Activated naive CD8-positive, alpha-beta T cell treated with anti-CD3 and anti-CD28 coated beads for 36 hours (primary cell): ENCODE results near the gene COG2. TPM values are rescaled to one million over a fixed set of nuclear protein-coding genes. Genes with fewer than 3 reads are reported as not detected.
"Not testable (repeated sequence)": the region's sequence is repeated elsewhere in the genome, so short reads cannot be mapped to it uniquely, and the experiment has no call there.

ENCODE experiments used
- DNase-seq: peaks from one replicate; pipeline ENCODE4 v3.0.0; 2021
- H3K27ac Mint-ChIP-seq: one replicate; pipeline ENCODE4 v1.8.0; 2022; ENCODE audit warnings: mild to moderate bottlenecking, moderate library complexity, mixed read lengths
- H3K27me3 Mint-ChIP-seq: one replicate; pipeline ENCODE4 v1.8.0; 2022; ENCODE audit warnings: mild to moderate bottlenecking, mixed read lengths
- H3K36me3 Mint-ChIP-seq: one replicate; pipeline ENCODE4 v1.8.0; 2021; ENCODE audit warnings: mild to moderate bottlenecking, mixed read lengths
- H3K4me1 Mint-ChIP-seq: one replicate; pipeline ENCODE4 v1.8.0; 2021; ENCODE audit warnings: mixed read lengths
- H3K4me3 Mint-ChIP-seq: one replicate; pipeline ENCODE4 v1.8.0; 2022; ENCODE audit warnings: mild to moderate bottlenecking, moderate library complexity, mixed read lengths
- H3K9me3 Mint-ChIP-seq: one replicate; pipeline ENCODE4 v1.8.0; 2022; ENCODE audit warnings: mixed read lengths
- total RNA-seq, 2 experiments: library from RNA; stranded (reverse); gene quantifications; one replicate each; pipeline ENCODE4 v1.2.3, GENCODE V29; 2021

Gene COG2
- total RNA-seq, 2 experiments from 2014 or later: 41.0 to 41.7 TPM

- Mint-ChIP-seq H3K36me3 (peaks cover 21% of the 10 kb centered on the region), H3K27me3 (peaks cover 14% of the 10 kb centered on the region), H3K4me1 (peaks cover 41% of the 10 kb centered on the region), H3K9me3 (no peaks in the 10 kb centered on the region), H3K4me3 (peak overlapping the region; percentile 69), H3K27ac (no peak overlapping the region)
- peak; percentile 14 for DNase-seq
Measured at GRCh38 chr1:230641900-230642262, 400 bp upstream of the COG2 start.

DNA sequence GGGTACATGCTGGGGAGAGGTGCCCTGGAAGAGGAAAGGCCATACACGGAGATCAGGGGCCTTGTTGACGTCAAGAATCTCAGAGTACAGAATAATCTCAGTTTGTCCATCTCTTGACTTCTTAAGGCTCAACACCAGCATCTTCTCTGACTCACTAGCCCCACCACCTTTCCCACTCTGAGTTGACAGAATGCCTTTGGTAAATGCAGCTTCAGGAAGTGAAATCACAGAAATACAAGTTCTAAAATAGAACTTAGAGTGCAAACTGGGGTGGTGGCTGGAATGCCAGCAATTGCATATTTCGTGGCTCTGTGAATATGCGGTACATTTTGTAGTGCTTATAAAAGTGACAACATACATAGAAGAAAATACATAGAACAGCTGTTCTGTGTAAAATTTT lies 1.6 kb downstream of the COG2 start:
- Mint-ChIP-seq H3K4me1 (peaks cover 56% of the 10 kb centered on the region), H3K9me3 (no peaks in the 10 kb centered on the region), H3K27me3 (peaks cover 6% of the 10 kb centered on the region), H3K36me3 (peaks cover 27% of the 10 kb centered on the region), H3K27ac (no peak overlapping the region), H3K4me3 (peak overlapping the region; percentile 96)
- no peak for DNase-seq

DNA sequence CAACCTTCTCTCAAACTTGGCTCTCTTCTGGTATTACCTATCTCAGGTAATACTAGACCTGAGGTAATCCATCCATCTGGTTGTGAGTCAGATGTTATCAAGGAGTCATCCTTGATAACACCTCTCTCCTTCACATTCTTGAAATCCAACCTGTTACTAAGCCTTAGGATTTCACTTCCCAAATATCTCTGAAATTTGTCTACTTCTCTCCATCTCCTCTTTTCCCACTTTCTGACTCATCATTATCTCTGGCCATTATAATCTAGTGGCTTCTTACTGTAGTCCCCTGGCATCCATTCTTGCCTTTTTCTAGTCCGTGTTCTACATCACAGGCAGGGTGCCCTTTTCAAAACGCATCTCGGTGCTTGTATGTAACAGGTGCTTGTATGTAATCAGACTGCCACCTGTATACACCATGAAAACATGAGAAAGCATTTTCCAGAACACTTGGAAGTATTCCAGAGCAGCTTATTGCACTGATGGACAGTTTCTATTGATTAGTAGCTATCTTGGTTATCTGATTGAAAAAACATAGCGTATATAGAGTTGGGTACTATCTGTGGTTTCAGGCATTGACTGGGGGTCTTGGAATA lies 4.5 kb downstream of the COG2 start:
- no peak overlapping the region for H3K27ac Mint-ChIP-seq
- no peaks in the 10 kb centered on the region for H3K27me3 Mint-ChIP-seq
- H3K36me3 Mint-ChIP-seq: peaks cover 41% of the 10 kb centered on the region
- no peak overlapping the region for H3K4me3 Mint-ChIP-seq
- no peak for DNase-seq
- peaks cover 62% of the 10 kb centered on the region for H3K4me1 Mint-ChIP-seq
- no peaks in the 10 kb centered on the region for H3K9me3 Mint-ChIP-seq

DNA sequence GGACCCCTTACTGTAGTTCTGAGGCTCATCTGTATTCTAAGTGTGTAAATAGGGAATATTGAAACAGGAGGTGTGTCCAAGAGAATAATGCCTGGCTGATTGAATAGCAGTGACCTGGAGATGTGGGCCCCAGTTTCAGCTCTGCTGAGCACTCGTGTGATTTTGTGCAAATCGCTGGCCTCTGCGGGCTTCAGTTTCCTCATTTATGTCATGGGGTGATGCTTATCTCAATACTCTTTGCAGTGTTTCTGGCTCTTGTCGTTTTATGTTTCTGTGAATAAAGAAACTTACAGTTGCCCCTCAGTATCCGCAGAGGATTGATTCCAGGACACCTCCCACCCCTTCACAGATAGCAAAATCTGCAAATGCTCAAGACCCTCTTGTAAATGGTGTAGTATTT lies 5.0 kb downstream of the COG2 start:
- H3K27me3 Mint-ChIP-seq: no peaks in the 10 kb centered on the region
- no peaks in the 10 kb centered on the region for H3K9me3 Mint-ChIP-seq
- H3K4me3 Mint-ChIP-seq: no peak overlapping the region
- peaks cover 46% of the 10 kb centered on the region for H3K36me3 Mint-ChIP-seq
- no peak overlapping the region for H3K27ac Mint-ChIP-seq
- DNase-seq: no peak
- peaks cover 62% of the 10 kb centered on the region for H3K4me1 Mint-ChIP-seq

DNA sequence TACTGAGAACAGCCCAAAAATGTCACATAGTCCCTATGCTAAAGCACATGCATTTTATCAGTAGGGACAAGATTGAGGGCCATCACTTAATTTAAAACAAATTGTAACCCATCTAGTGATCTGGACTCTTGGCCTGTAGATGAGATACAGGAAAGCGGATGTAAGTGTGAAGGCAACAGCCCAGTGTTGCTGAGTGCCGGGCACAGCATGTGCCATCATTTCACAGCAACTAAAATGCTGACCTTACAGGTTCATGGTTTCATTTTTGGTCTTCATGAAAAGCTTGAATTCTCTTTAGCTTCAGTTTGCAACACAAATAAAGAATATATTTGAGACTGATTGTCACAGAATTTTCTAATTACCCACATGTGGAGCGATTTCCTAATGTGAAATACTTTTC lies 5.8 kb downstream of the COG2 start:
- Mint-ChIP-seq H3K4me3 (no peak overlapping the region), H3K27me3 (no peaks in the 10 kb centered on the region), H3K9me3 (no peaks in the 10 kb centered on the region), H3K4me1 (peaks cover 62% of the 10 kb centered on the region), H3K36me3 (peaks cover 48% of the 10 kb centered on the region), H3K27ac (no peak overlapping the region)
- no peak for DNase-seq

DNA sequence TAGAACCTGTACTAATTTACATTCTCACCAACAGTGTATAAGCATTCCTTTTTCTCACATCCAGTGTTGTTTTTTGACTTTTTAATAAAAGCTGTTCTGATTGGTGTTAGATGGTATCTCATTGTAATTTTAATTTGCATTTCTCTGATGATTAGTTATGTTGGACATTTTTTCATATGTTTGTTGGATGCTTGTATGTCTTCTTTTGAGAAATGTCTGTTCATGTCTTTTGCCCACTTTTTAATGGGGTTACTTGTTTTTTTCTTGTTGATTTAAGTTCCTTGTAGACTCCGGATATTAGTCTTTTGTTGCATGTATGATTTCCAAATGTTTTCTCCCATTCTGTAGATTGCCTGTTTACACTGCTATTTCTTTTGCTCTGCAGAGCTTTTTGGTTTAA lies 8.0 kb downstream of the COG2 start:
- H3K9me3 Mint-ChIP-seq: peaks cover 2% of the 10 kb centered on the region
- no peaks in the 10 kb centered on the region for H3K27me3 Mint-ChIP-seq
- H3K4me3 Mint-ChIP-seq: no peak overlapping the region
- H3K27ac Mint-ChIP-seq: no peak overlapping the region
- peaks cover 60% of the 10 kb centered on the region for H3K4me1 Mint-ChIP-seq
- H3K36me3 Mint-ChIP-seq: peaks cover 53% of the 10 kb centered on the region
- no peak for DNase-seq

DNA sequence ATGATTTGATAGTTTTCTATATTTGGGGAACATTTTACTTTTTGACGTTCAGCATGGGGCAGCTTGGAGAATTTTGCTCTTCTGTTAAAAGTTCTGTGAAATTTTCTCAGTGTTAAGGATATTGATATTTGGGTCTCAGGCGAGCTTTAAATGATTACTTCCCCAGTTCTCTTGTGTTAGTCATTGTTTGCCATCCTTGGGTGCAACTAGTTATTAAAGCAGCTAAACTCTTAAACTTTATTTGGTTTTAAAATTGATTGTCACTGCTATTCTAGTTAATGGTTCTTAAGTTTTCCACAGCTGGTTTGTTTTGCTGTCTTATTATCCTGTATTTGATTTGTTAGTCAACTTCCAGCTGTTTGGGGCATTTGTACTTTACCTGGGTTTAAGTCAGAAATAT lies 9.0 kb downstream of the COG2 start:
- Mint-ChIP-seq H3K27me3 (no peaks in the 10 kb centered on the region), H3K4me3 (no peak overlapping the region), H3K36me3 (peaks cover 50% of the 10 kb centered on the region), H3K27ac (no peak overlapping the region), H3K9me3 (peaks cover 2% of the 10 kb centered on the region), H3K4me1 (peaks cover 59% of the 10 kb centered on the region)
- no peak for DNase-seq

- H3K4me3 Mint-ChIP-seq, H3K27ac Mint-ChIP-seq, H3K27me3 Mint-ChIP-seq, H3K9me3 Mint-ChIP-seq, DNase-seq: not testable (repeated sequence)
- peaks cover 26% of the 10 kb centered on the region for H3K36me3 Mint-ChIP-seq
- peaks cover 36% of the 10 kb centered on the region for H3K4me1 Mint-ChIP-seq
Measured at GRCh38 chr1:230656719-230657118, 14.4 kb downstream of the COG2 start.

GRCh38 chr1:230658103-230658502 lies 15.8 kb downstream of the COG2 start:
- H3K27me3 Mint-ChIP-seq, DNase-seq, H3K9me3 Mint-ChIP-seq, H3K4me3 Mint-ChIP-seq, H3K27ac Mint-ChIP-seq: not testable (repeated sequence)
- Mint-ChIP-seq H3K4me1 (peaks cover 33% of the 10 kb centered on the region), H3K36me3 (peaks cover 21% of the 10 kb centered on the region)

- Mint-ChIP-seq H3K27me3 (no peaks in the 10 kb centered on the region), H3K9me3 (peaks cover 2% of the 10 kb centered on the region), H3K4me3 (no peak overlapping the region), H3K27ac (no peak overlapping the region), H3K36me3 (peaks cover 20% of the 10 kb centered on the region), H3K4me1 (peaks cover 31% of the 10 kb centered on the region)
- DNase-seq: no peak
Measured at GRCh38 chr1:230658691-230659090, 16.4 kb downstream of the COG2 start.

GRCh38 chr1:230661976-230662375 lies 19.7 kb downstream of the COG2 start:
- no peak for DNase-seq
- Mint-ChIP-seq H3K27me3 (no peaks in the 10 kb centered on the region), H3K36me3 (peaks cover 13% of the 10 kb centered on the region), H3K9me3 (no peaks in the 10 kb centered on the region), H3K4me3 (no peak overlapping the region), H3K27ac (no peak overlapping the region), H3K4me1 (peaks cover 5% of the 10 kb centered on the region)

DNA sequence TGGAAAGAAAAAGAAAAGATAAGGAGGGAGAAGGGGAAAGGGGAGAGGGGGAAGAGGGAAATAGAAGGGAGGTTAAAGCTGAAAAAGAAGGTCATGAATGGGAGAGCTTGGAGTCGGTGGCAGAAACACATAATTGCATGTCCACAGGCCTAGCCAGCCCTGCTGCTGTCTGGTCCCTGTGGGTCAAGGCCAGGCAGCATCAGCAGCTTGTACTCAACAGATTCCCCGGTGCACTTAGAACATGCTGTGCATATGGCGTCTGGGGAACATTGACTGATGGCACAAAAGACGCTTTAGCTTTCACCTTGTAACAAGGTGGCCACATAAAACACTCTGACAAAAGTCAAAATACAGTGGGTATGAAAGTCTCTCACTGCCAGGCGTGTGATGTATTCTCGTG lies 25.9 kb downstream of the COG2 start:
- peaks cover 13% of the 10 kb centered on the region for H3K36me3 Mint-ChIP-seq
- H3K27me3 Mint-ChIP-seq: no peaks in the 10 kb centered on the region
- no peaks in the 10 kb centered on the region for H3K9me3 Mint-ChIP-seq
- H3K27ac Mint-ChIP-seq: no peak overlapping the region
- no peak for DNase-seq
- H3K4me3 Mint-ChIP-seq: no peak overlapping the region
- no peaks in the 10 kb centered on the region for H3K4me1 Mint-ChIP-seq

DNA sequence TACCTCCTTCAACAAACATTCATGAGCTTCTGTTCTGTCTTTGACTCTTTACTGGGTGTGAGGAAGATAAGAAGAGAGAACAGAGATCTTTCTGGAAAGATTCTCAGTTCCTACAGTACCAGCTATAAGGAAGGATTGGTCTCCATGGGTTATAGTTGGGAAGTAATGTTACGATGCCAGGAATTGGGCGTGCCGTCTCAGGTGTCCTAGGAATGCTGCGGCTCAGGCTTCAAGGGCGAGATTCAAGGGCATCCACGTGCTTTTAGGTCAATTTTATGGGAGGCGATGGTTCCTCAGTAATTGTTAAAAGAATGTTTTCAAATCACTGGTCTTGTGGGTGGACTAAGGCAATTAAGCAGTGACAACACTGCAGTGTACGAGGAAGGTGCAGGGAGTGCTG lies 27.3 kb downstream of the COG2 start:
- H3K36me3 Mint-ChIP-seq: peaks cover 9% of the 10 kb centered on the region
- H3K9me3 Mint-ChIP-seq: no peaks in the 10 kb centered on the region
- no peaks in the 10 kb centered on the region for H3K4me1 Mint-ChIP-seq
- H3K4me3 Mint-ChIP-seq: no peak overlapping the region
- H3K27ac Mint-ChIP-seq: no peak overlapping the region
- no peak for DNase-seq
- H3K27me3 Mint-ChIP-seq: no peaks in the 10 kb centered on the region

DNA sequence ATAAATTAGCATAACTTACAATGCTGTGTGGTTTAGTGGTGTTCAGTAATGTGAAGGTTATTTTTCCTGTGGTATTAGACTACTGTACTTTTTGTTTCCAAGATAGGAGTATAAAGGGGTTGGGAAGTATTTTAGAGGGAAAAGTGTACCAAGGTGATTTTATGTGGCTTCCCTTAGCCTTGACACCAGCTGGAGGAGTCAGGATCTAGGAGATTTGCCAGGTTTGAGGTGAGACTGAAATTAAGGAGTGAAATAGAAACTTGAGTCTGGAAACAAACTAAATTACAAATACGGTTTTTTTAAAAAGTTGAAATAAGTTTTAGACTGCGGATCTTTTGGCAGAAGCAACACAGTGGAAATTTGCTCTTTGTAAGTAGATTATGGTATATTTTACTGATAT lies 32.3 kb downstream of the COG2 start:
- Mint-ChIP-seq H3K27ac (no peak overlapping the region), H3K4me1 (no peaks in the 10 kb centered on the region), H3K36me3 (peaks cover 18% of the 10 kb centered on the region), H3K27me3 (no peaks in the 10 kb centered on the region), H3K9me3 (no peaks in the 10 kb centered on the region), H3K4me3 (no peak overlapping the region)
- no peak for DNase-seq

DNA sequence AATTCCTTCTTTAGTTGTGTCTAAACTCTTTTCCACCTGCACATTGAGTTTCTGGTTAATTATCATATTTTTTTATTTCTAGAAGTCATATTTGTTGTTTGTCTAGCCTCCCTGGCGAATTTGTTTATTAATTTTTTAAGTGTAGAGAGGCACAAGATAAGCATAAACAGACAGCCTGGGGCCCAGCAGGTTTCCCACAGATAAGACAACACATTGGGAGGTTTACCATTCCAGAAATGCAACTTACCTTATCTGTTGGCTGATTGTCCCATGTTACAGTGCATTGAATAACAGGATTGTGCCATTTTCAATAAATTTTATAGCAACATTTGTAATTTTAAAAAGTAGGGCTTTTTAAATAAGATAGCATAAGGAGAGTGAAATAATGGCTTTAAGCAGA lies 34.9 kb downstream of the COG2 start:
- peak overlapping the region; percentile 68 for H3K27ac Mint-ChIP-seq

DNA sequence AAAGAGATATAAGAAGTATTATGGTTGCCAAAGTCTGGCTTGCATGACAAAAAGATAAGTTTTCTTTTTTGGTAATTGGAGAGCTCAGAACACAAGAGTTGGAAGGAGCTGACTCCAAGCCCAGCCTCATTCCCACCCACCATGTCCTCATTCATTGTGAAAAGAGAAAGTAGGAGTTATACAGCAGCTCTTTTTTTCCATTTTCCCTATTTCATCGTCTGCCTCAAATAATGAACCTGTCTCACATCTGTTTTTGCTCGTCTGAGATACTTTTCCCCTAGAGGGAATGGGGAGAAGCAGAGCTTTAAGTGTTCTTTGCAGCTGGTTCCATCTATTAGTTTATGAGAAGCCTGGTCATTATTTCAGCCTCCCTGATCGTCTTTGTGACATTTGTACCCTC lies 36.9 kb downstream of the COG2 start:
- Mint-ChIP-seq H3K27ac (no peak overlapping the region), H3K27me3 (no peaks in the 10 kb centered on the region), H3K4me3 (no peak overlapping the region), H3K9me3 (no peaks in the 10 kb centered on the region), H3K4me1 (peaks cover 4% of the 10 kb centered on the region), H3K36me3 (peaks cover 19% of the 10 kb centered on the region)
- no peak for DNase-seq

More for the DNA sequence above, 34.9 kb downstream of the COG2 start:
- no peaks in the 10 kb centered on the region for H3K27me3 Mint-ChIP-seq
- peaks cover 2% of the 10 kb centered on the region for H3K4me1 Mint-ChIP-seq
- peaks cover 21% of the 10 kb centered on the region for H3K36me3 Mint-ChIP-seq
- no peak for DNase-seq
- no peaks in the 10 kb centered on the region for H3K9me3 Mint-ChIP-seq
- H3K4me3 Mint-ChIP-seq: no peak overlapping the region
